Lower lobe of right lung (tissue), 2 donors: ENCODE measurements around the gene SLC41A2. TPM values are rescaled to one million over a fixed set of nuclear protein-coding genes. Genes with fewer than 3 reads are reported as not detected.

ENCODE experiments used
- ATAC-seq, 2 donors: fragments of 200-7000 bp; cut with Tn5 transposase; one replicate each; pipeline ENCODE4 v1.9.1; 2020 to 2022; ENCODE audit warnings: mild to moderate bottlenecking in 2 of 2, moderate library complexity in 2 of 2
- DNase-seq: peaks from one replicate; pipeline ENCODE4 v3.0.0-alpha.2; 2020
- H3K27ac ChIP-seq: fragments of 200-600 bp; one replicate; pipeline ENCODE4 v1.8.0; 2022
- H3K27me3 ChIP-seq: fragments of 200-600 bp; one replicate; pipeline ENCODE4 v1.8.0; 2022; ENCODE audit warnings: low read depth
- H3K36me3 ChIP-seq: fragments of 200-600 bp; one replicate; pipeline ENCODE4 v1.8.0; 2022; ENCODE audit warnings: mild to moderate bottlenecking
- H3K4me1 ChIP-seq: fragments of 200-600 bp; one replicate; pipeline ENCODE4 v1.8.0; 2022
- H3K4me3 ChIP-seq: fragments of 200-600 bp; one replicate; pipeline ENCODE4 v1.8.0; 2022; ENCODE audit warnings: mild to moderate bottlenecking
- H3K9me3 ChIP-seq: fragments of 200-600 bp; one replicate; pipeline ENCODE4 v1.8.0; 2022
- intact Hi-C: fragments of 100-400 bp; cut with DNase I; formaldehyde crosslinking; loops from one replicate; pipeline ENCODE4 v1.11.0; 2022
- long read RNA-seq: library from polyadenylated mRNA; unstranded; transcript quantifications from one replicate; pipeline ENCODE4 v2.0.0, GENCODE V29; 2021
- total RNA-seq: library from RNA; stranded (reverse); fragmentation: NEBNext Ultra II Directional; extraction: Animal tissue kit (Norgen Biotek cat#: 25700); gene quantifications from one replicate; pipeline ENCODE4 v1.2.1, GENCODE V29; 2021
- TF ChIP-seq, protein P1 (sequence below): fragments of 200-600 bp; IDR thresholded peaks from one replicate; pipeline ENCODE4 v1.8.0; 2022; ENCODE audit warnings: antibody characterized with exemption, mild to moderate bottlenecking
- donor health status: DM: no; HTN: yes; CAD: no; lungs with severe emphysema.

Gene SLC41A2, protein sequence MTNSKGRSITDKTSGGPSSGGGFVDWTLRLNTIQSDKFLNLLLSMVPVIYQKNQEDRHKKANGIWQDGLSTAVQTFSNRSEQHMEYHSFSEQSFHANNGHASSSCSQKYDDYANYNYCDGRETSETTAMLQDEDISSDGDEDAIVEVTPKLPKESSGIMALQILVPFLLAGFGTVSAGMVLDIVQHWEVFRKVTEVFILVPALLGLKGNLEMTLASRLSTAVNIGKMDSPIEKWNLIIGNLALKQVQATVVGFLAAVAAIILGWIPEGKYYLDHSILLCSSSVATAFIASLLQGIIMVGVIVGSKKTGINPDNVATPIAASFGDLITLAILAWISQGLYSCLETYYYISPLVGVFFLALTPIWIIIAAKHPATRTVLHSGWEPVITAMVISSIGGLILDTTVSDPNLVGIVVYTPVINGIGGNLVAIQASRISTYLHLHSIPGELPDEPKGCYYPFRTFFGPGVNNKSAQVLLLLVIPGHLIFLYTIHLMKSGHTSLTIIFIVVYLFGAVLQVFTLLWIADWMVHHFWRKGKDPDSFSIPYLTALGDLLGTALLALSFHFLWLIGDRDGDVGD
- total RNA-seq, result 24.8 TPM
- long read RNA-seq, full-length matches to known transcripts, result 1 of 28 reads
- long read RNA-seq, partial matches to known transcripts, result 1 of 28 reads
- long read RNA-seq, other reads (novel, unspliced or antisense), result 26 of 28 reads

DNA sequence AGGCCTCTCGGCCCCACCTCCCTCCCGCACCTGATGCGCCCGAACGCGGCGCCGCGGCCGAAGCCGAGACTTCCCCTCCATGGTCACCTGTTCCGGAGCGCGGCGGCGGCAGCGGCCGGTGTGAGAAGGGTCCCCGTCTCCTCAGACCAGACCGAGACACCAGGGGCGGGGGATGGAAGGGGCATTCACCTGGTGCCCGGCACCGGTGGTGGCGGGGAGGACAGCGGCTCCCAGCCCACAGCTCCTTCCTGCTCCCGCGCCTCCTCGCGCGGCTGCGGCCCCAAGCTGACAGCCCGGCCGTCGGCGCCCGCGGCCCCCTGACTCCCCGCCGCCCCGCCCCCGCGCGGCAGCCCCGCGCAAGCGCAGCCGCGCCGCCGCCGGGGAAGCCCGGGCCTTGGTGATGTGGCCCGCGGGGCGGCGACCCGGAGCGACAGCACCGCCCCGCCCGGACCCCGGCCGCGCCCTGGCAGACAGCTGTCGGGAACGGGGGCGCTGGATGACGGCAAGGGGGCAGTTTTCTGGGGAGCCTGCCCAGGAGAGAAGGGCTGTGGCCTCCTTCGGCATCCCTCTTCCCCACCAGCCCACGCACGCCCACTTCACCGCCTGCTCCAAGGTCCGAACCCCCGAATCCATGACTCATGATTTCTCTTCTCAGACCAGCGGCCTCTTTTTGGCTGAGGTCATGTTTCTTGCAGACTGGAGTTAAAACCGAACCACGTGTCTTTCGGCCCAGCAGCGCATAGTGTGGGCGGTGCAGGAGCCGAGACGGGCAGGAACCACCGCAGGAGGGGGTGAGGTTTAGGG lies at the start of gene SLC41A2:
Gene SLC41A2 (minus strand): TSS at position 290 of the 804 bp plus-strand sequence. CDS start 29,763 bp downstream, outside the sequence.
- TF ChIP-seq, protein P1, sequence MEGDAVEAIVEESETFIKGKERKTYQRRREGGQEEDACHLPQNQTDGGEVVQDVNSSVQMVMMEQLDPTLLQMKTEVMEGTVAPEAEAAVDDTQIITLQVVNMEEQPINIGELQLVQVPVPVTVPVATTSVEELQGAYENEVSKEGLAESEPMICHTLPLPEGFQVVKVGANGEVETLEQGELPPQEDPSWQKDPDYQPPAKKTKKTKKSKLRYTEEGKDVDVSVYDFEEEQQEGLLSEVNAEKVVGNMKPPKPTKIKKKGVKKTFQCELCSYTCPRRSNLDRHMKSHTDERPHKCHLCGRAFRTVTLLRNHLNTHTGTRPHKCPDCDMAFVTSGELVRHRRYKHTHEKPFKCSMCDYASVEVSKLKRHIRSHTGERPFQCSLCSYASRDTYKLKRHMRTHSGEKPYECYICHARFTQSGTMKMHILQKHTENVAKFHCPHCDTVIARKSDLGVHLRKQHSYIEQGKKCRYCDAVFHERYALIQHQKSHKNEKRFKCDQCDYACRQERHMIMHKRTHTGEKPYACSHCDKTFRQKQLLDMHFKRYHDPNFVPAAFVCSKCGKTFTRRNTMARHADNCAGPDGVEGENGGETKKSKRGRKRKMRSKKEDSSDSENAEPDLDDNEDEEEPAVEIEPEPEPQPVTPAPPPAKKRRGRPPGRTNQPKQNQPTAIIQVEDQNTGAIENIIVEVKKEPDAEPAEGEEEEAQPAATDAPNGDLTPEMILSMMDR, result no peak
- Histone ChIP-seq H3K9me3 (no peaks in the 10 kb centered on the region), H3K27me3 (peaks cover 8% of the 10 kb centered on the region), H3K4me3 (peak within 1 kb of the TSS; percentile 77), H3K4me1 (peaks cover 24% of the 10 kb centered on the region), H3K27ac (peak within 1 kb of the TSS; percentile 80), H3K36me3 (no peaks in the 10 kb centered on the region)
- ATAC-seq (peak; percentile 95), DNase-seq (peak; percentile 89)
- intact Hi-C loops, result no loop called here

DNA sequence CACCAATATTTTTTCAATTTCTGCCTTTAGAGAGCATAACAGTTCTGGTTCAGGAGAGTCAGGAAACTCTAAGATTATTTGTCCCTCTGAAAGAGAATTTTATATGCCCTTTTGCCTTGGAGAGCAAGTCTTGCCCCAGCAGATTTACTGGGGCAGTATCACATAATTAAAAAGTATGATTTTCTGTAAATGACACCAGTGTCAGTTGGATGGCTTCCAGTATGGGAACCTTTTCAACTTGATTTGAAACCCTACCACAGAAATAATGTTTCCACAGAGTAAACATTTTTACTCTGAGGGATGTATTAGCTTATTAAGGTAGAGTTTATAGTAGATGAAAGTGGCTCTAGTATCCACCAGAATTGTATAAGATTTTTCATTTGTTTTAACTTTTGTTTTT lies 43.4 kb upstream of the SLC41A2 start:
- DNase-seq, result no peak
- TF ChIP-seq, protein P1, result no peak
- Histone ChIP-seq H3K9me3 (no peaks in the 10 kb centered on the region), H3K4me1 (peaks cover 7% of the 10 kb centered on the region), H3K27me3 (no peaks in the 10 kb centered on the region), H3K27ac (no peak overlapping the region), H3K4me3 (no peak overlapping the region), H3K36me3 (peaks cover 82% of the 10 kb centered on the region)
- intact Hi-C loops, result no loop called here
- no peak for ATAC-seq

DNA sequence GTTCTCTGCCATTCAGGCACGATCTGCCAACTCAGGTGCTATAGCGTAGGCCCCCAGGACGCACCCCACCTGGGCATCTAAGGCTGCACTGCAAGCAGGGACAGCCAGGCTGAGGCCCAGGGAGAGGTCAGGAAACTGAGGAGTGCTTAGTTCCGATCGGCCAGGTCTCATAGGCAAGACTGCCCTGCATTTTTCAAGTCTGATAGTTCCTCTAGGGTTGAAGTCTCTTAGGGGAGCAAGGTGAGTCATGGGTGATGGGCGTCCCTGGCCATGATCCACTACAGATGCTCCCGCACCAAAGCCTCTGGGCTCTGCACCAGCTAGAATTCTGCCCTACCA lies 41.2 kb upstream of the SLC41A2 start:
- peak; percentile 16 to 52 for ATAC-seq
- no peak for DNase-seq
- no peaks in the 10 kb centered on the region for H3K27me3 ChIP-seq
- intact Hi-C loops, result no loop called here
- peaks cover 82% of the 10 kb centered on the region for H3K36me3 ChIP-seq
- TF ChIP-seq, protein P1, result no peak
- no peak overlapping the region for H3K27ac ChIP-seq
- H3K4me3 ChIP-seq, result no peak overlapping the region
- peaks cover 7% of the 10 kb centered on the region for H3K4me1 ChIP-seq
- no peaks in the 10 kb centered on the region for H3K9me3 ChIP-seq

DNA sequence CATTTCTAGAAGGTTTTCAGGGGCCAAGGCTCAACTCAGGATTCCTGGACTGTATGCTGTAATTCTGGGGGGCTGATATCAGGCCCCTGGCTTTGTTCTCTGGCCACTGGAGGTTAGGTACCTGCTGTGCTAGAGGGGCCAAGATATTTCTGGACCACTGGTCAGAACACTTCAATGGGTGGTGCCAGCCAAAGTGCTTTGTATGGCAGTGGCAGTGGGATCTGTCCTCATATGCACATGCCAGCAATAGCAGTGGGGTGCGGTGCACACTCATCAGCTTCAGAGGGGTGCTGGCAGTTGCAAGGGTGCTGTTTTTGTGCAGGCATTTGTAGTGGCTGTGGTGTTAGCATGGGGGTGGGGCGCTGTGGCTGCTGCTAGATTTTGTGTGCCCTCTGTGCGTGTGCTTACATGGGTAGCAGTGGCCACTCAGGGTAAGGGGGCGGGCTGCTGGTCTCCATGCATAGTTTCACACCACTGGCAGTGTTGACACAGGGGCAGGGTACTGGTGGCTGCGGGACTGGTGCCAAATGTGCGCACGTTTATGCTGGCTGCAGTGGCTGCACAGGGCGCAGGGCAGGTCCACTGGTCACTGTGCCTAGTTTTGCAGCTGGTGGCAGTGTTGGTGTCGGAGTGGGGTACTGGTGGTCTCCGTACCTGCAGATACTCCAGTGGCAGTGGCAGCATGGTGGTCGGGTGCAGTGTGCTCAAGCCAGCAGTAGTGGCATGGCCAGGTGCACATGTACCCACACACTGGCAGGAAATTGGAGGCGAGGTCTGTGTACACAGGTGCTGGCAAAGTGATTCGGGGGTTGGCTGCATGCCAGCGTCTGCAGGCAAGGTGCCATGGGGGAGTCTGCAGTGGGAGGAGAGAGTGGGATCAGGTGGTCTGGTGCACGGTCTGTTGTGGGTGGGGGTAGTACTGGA lies 40.6 kb upstream of the SLC41A2 start:
- H3K27ac ChIP-seq, result no peak overlapping the region
- no peaks in the 10 kb centered on the region for H3K27me3 ChIP-seq
- TF ChIP-seq, protein P1, result no peak
- peaks cover 7% of the 10 kb centered on the region for H3K4me1 ChIP-seq
- peaks cover 82% of the 10 kb centered on the region for H3K36me3 ChIP-seq
- no peaks in the 10 kb centered on the region for H3K9me3 ChIP-seq
- DNase-seq (peak; percentile 49), ATAC-seq (peak; percentile 59 to 69)
- intact Hi-C loops, result no loop called here
- no peak overlapping the region for H3K4me3 ChIP-seq
